CD14-positive monocyte (primary cell): ENCODE results near the gene FSHR. TPM values are rescaled to one million over a fixed set of nuclear protein-coding genes. Genes with fewer than 3 reads are reported as not detected.

Experiments
- DNase-seq, 3 donors: peaks; one replicate each; pipeline ENCODE4 v3.0.0-alpha.2; 2011 to 2022
- H2AFZ ChIP-seq: 2 replicates; pipeline ENCODE4 v1.6.0; 2012; ENCODE audit warnings: mild to moderate bottlenecking, low read depth, low read length, inconsistent platforms; ENCODE audit not compliant: insufficient read depth, poor library complexity, severe bottlenecking
- H3K27ac ChIP-seq, 2 donors: 1 replicate in 1 of 2; 2 replicates in 1 of 2; pipeline ENCODE4 v1.5.1; 2012 to 2013; ENCODE audit warnings: low read length in 2 of 2, control low read depth in 1 of 2, inconsistent platforms in 1 of 2, low read depth in 1 of 2, mild to moderate bottlenecking in 1 of 2
- H3K27me3 ChIP-seq, 2 donors: one replicate each; pipeline versions ENCODE4 v1.6.0 to v1.6.1; 2011 to 2013; ENCODE audit warnings: low read length in 2 of 2; ENCODE audit not compliant: control insufficient read depth in 2 of 2, insufficient read depth in 2 of 2
- H3K36me3 ChIP-seq, 2 donors: replicated peaks in 1 of 2; 1 replicate in 1 of 2; 2 replicates in 1 of 2; pipeline versions ENCODE4 v1.5.1 to v1.6.1; 2012 to 2013; ENCODE audit warnings: low read length in 2 of 2, control low read depth in 1 of 2, inconsistent platforms in 1 of 2, mild to moderate bottlenecking in 1 of 2; ENCODE audit not compliant: insufficient read depth in 2 of 2, control insufficient read depth in 1 of 2
- H3K4me1 ChIP-seq, 2 donors: 1 replicate in 1 of 2; 2 replicates in 1 of 2; pipeline versions ENCODE4 v1.5.1 to v1.6.1; 2012 to 2013; ENCODE audit warnings: low read length in 2 of 2, control low read depth in 1 of 2, inconsistent platforms in 1 of 2, mild to moderate bottlenecking in 1 of 2, moderate library complexity in 1 of 2; ENCODE audit not compliant: insufficient read depth in 2 of 2, control insufficient read depth in 1 of 2
- H3K4me2 ChIP-seq: replicated peaks from 2 replicates; pipeline ENCODE3; 2012; ENCODE audit warnings: low read length, moderate library complexity, mild to moderate bottlenecking; ENCODE audit not compliant: poor library complexity, severe bottlenecking; ENCODE audit errors: extremely low read depth
- H3K4me3 ChIP-seq, 3 experiments: fragments of 200-600 bp in 1 of 3; sonication (generic) in 1 of 3; replicated peaks in 1 of 3; 1 replicate in 2 of 3; 2 replicates in 1 of 3; pipeline ENCODE4 v1.5.1; 2011 to 2013; ENCODE audit warnings: low read length in 3 of 3, mild to moderate bottlenecking in 3 of 3, control low read depth in 2 of 3, low read depth in 2 of 3, inconsistent platforms in 1 of 3, moderate library complexity in 1 of 3
- H3K79me2 ChIP-seq: 2 replicates; pipeline ENCODE4 v1.6.0; 2012; ENCODE audit warnings: mild to moderate bottlenecking, control low read depth, inconsistent platforms, low read length, moderate library complexity; ENCODE audit not compliant: insufficient read depth
- H3K9ac ChIP-seq: 2 replicates; pipeline ENCODE4 v1.6.0; 2017; ENCODE audit warnings: low read length, mild to moderate bottlenecking; ENCODE audit not compliant: insufficient read depth, poor library complexity, severe bottlenecking
- H3K9me3 ChIP-seq, 2 donors: replicated peaks in 1 of 2; 1 replicate in 1 of 2; 2 replicates in 1 of 2; pipeline versions ENCODE4 v1.5.1 to v1.6.1; 2012 to 2013; ENCODE audit warnings: low read length in 2 of 2, control low read depth in 1 of 2; ENCODE audit not compliant: control insufficient read depth in 1 of 2, insufficient read depth in 1 of 2
- H4K20me1 ChIP-seq: 2 replicates; pipeline ENCODE4 v1.6.0; 2012; ENCODE audit warnings: mild to moderate bottlenecking, low read length, control low read depth, moderate library complexity; ENCODE audit not compliant: insufficient read depth
- H3K27ac Mint-ChIP-seq, 7 donors: one replicate each; pipeline ENCODE4 v1.8.0; 2020; ENCODE audit warnings: mild to moderate bottlenecking in 7 of 7, mixed read lengths in 7 of 7, moderate library complexity in 6 of 7, inconsistent platforms in 2 of 7
- H3K27me3 Mint-ChIP-seq, 3 donors: one replicate each; pipeline ENCODE4 v1.8.0; 2021 to 2022; ENCODE audit warnings: low read depth in 3 of 3, mild to moderate bottlenecking in 3 of 3, mixed read lengths in 3 of 3, moderate library complexity in 3 of 3, inconsistent platforms in 1 of 3
- H3K36me3 Mint-ChIP-seq, 2 donors: one replicate each; pipeline ENCODE4 v1.8.0; 2020; ENCODE audit warnings: mixed read lengths in 2 of 2, inconsistent platforms in 1 of 2, mild to moderate bottlenecking in 1 of 2
- H3K4me1 Mint-ChIP-seq: one replicate; pipeline ENCODE4 v1.8.0; 2020; ENCODE audit warnings: mild to moderate bottlenecking, mixed read lengths
- H3K4me3 Mint-ChIP-seq, 2 donors: one replicate each; pipeline ENCODE4 v1.8.0; 2020; ENCODE audit warnings: mild to moderate bottlenecking in 2 of 2, mixed read lengths in 2 of 2, moderate library complexity in 1 of 2
- H3K9me3 Mint-ChIP-seq, 7 donors: one replicate each; pipeline ENCODE4 v1.8.0; 2020 to 2022; ENCODE audit warnings: mixed read lengths in 7 of 7, mild to moderate bottlenecking in 6 of 7, moderate library complexity in 6 of 7, inconsistent platforms in 2 of 7
- WGBS: methylation state at CpG from one replicate; pipeline ENCODE4 v1.1.5; 2013; ENCODE audit warnings: missing lambda C conversion rate; ENCODE audit not compliant: insufficient coverage; 5-methylcytosine and 5-hydroxymethylcytosine counted together
- intact Hi-C, 2 donors: fragments of 100-400 bp; cut with micrococcal nuclease; formaldehyde crosslinking; loops; one replicate each; pipeline versions ENCODE4 v1.15.0 to v1.15.1; 2023
- polyA plus RNA-seq, 3 donors: library from polyadenylated mRNA; depleted of rRNA in 1 of 3; unstranded in 2 of 3; stranded (reverse) in 1 of 3; fragments of 300-500 nt in 2 of 3; fragments of >200 nt in 1 of 3; fragmentation: Illumina TruSeq in 2 of 3; gene quantifications; 1 replicate in 2 of 3; 2 replicates in 1 of 3; pipeline ENCODE4 v1.2.3, GENCODE V29; 2012 to 2021
- TF ChIP-seq, protein P1 (sequence below): fragments of 200-600 bp; IDR thresholded peaks from one replicate; pipeline ENCODE4 v1.8.0; 2022; ENCODE audit warnings: antibody characterized with exemption, mild to moderate bottlenecking

The FSHR gene
- polyA plus RNA-seq, 3 donors = not detected

DNA sequence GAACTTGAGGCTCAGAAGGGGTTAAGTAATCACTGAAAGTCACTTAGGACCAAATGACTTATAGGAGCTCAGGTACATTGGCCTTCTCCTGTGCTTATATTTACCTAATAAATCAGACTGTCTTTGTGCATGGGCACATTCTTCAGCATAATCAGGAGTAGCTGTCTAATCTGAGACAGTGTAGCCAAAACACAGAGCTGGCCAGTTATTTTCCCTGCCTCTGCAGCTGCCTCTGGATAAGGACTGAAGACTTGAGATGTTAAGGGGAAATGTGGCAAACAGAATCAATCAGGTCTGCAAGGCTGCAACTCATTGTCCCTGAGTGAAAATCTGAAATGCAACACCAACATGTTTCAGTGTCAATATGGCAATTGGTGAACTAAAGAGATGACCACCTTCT lies 1.5 kb downstream of the FSHR start:
- intact Hi-C loops = no loop called here
- H3K9me3 ChIP-seq = no peaks in the 10 kb centered on the region
- no peaks in the 10 kb centered on the region for H3K36me3 Mint-ChIP-seq

DNA sequence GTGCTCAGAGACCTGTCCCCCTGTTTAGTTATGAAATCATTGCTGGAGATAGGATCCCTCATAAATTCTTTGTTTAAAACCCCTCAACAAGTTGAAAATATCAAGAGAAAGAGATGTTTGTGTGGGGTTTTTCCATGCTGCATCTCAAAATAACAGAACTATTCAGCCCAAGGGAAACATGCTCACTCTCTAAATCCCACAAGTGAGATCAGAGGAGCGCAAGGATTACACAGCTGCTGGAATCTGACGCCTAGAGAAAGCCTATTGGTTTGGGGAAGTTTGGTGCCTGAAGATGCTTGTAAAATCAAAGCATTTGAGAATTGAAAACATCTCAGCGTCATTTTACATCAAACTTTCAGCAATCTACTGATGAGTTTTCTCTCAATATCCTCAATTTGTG lies 7.9 kb downstream of the FSHR start:
- no peak overlapping the region for H3K4me3 ChIP-seq
- no peaks in the 10 kb centered on the region for H3K4me1 ChIP-seq
- no peaks in the 10 kb centered on the region for H3K27me3 ChIP-seq
- no peaks in the 10 kb centered on the region for H4K20me1 ChIP-seq
- H3K27me3 Mint-ChIP-seq = no peaks in the 10 kb centered on the region
- no peak overlapping the region for H3K4me3 Mint-ChIP-seq
- intact Hi-C loops = no loop called here
- TF ChIP-seq, protein P1, sequence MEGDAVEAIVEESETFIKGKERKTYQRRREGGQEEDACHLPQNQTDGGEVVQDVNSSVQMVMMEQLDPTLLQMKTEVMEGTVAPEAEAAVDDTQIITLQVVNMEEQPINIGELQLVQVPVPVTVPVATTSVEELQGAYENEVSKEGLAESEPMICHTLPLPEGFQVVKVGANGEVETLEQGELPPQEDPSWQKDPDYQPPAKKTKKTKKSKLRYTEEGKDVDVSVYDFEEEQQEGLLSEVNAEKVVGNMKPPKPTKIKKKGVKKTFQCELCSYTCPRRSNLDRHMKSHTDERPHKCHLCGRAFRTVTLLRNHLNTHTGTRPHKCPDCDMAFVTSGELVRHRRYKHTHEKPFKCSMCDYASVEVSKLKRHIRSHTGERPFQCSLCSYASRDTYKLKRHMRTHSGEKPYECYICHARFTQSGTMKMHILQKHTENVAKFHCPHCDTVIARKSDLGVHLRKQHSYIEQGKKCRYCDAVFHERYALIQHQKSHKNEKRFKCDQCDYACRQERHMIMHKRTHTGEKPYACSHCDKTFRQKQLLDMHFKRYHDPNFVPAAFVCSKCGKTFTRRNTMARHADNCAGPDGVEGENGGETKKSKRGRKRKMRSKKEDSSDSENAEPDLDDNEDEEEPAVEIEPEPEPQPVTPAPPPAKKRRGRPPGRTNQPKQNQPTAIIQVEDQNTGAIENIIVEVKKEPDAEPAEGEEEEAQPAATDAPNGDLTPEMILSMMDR = no peak
- H3K4me2 ChIP-seq = no peak overlapping the region
- H3K36me3 Mint-ChIP-seq = no peaks in the 10 kb centered on the region
- no peaks in the 10 kb centered on the region for H3K79me2 ChIP-seq
- H3K27ac ChIP-seq = no peak overlapping the region
- no peak for DNase-seq
- H2AFZ ChIP-seq = no peak overlapping the region
- H3K9ac ChIP-seq = no peak overlapping the region
- no peaks in the 10 kb centered on the region for H3K36me3 ChIP-seq
- peaks cover 0 to 3% (median 0%) of the 10 kb centered on the region in 7 donors for H3K9me3 Mint-ChIP-seq
- no peaks in the 10 kb centered on the region for H3K9me3 ChIP-seq
- no peak overlapping the region for H3K27ac Mint-ChIP-seq
- H3K4me1 Mint-ChIP-seq = no peaks in the 10 kb centered on the region
- WGBS = no CpG with 5 or more reads among the region's 3 CpGs

More for the DNA sequence above, 1.5 kb downstream of the FSHR start:
- H3K27ac ChIP-seq = no peak overlapping the region
- H3K79me2 ChIP-seq = no peaks in the 10 kb centered on the region
- H3K4me3 Mint-ChIP-seq = no peak overlapping the region
- H3K27me3 Mint-ChIP-seq = peaks cover 0 to 1% (median 0%) of the 10 kb centered on the region in 3 donors
- H2AFZ ChIP-seq = no peak overlapping the region
- TF ChIP-seq, protein P1 = no peak
- H3K4me1 ChIP-seq = no peaks in the 10 kb centered on the region
- no peak overlapping the region for H3K4me3 ChIP-seq
- H3K36me3 ChIP-seq = no peaks in the 10 kb centered on the region
- DNase-seq = no peak
- H3K27me3 ChIP-seq = no peaks in the 10 kb centered on the region
- H3K4me1 Mint-ChIP-seq = no peaks in the 10 kb centered on the region
- H3K27ac Mint-ChIP-seq = no peak overlapping the region
- H3K9ac ChIP-seq = no peak overlapping the region
- no peak overlapping the region for H3K4me2 ChIP-seq
- no peaks in the 10 kb centered on the region for H4K20me1 ChIP-seq
- peaks cover 0 to 5% (median 0%) of the 10 kb centered on the region in 7 donors for H3K9me3 Mint-ChIP-seq
